ENCODE results near the gene HS1BP3.
A peak's percentile ranks its signal among the peaks of the same experiment; 100 is the strongest.

The HS1BP3 gene

DNA sequence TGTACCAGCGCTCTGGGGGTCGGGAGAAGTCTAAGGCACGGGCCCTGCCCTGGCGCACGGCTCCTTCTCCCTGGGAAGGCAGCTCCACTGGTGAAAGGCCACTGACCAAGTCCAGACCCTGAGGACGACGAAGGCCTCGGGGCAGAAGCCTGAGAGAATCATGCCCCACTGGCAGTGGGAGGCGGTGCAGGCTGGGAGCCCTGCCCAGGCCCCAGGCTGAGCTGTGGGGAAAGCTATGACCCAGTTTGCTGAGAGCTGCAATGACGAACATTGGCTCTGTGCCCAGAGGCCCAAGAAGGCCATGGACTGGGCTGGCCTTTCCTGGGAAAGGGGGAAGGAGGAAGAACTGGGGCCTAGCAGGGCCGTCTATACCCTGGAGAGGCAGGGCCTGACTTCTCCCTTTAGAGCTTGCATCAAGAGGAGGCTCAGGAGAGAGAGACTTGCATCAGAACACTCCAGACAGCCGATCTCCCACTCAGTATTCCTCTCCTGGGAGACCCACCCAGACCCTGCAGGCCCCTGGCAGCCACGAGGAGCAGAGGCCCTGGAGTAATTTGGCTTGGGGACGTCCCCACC is 32.9 kb downstream of the HS1BP3 start:
- peak; percentile 98 for DNase-seq (ENCODE audit: low read depth, low spot score)

DNA sequence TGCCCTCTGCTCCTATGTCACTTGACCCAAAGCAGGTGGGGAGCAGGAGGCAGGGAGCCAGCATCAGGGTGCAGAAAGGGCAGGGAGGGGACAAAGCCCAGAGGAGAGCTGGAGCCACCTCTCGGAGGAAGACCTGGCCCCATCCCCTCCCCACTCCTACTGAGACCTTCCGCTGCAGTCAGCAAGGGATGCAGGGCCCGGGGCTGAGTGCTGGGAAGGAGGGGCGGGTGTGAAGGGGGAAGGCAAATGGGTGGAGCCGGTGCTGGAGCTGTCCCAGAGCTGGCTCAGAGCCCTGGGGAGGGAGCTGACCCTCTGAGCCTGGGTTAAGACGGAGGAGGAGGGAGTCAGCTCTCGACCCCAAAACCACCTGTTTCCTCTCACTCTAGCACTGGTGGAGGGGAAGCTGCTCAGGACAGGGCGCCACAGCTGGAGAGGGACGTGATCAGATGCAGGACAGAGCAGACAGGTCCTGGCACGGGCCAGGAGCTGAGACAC is 33.8 kb downstream of the HS1BP3 start:
- DNase-seq (ENCODE audit: low read depth, low spot score) = no peak

DNA sequence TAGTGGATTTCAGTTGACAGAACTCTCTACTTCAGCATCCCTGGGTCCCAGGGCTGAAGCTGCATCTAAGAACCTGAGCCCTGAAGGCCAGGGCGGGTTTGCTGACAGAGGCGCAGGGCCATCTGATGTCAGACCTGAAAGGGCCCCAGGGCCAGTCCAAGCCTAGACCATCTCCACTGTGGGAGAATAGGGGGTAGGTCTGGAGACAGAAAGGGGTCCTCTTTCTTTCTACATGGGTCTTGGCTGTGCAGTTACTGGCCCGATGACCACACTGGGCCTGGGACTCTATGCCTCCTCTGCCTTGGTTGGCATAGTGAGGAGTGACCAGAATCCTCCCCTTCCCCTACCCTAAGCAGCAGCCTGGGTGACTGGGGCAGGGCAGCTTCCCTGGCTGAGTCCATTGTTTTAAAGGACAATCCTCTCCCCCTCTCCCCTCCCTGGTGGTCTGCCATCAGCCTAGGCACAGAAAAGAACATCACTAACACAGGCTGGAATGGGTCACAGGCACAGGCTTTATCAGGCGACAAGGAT is 34.5 kb downstream of the HS1BP3 start:
- DNase-seq (ENCODE audit: low read depth, low spot score) = no peak

DNA sequence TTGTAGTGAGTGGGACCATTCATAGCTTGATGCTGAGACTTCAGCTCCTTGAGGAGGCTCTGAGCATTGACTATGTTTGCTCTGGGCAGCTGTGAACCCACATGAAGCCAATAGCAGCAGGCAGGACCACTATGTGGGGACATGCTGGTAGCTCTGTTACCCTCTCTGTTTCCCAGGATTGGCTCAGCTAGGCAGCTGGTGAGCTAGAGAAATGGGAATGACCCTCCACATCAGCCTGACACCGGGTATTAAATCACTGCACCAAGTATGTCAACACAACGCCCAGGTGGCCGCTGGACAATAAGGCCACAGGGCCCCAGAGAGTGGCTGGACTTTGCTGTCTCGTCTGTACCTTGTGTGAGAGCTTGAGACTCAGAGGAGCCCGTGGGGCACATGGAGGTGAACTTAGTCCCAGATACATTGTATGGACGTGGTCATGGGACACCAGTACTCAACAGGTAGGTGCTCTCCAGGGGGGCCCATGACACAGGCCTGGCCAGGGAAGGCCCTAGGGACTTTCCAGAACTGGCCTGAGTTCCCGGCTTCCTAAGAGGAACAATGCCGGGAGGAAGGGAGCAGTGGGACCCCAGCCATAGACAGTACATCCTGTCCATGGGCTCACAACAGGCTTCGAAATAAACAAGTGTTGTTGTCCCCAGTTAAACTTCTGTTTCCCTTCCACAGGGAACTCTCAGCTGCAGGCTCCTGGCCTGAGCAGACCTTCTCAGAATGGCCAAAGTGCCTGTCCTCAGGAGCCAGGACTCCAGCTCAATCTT is 35.2 kb downstream of the HS1BP3 start:
- DNase-seq (ENCODE audit: low read depth, low spot score) = no peak

DNA sequence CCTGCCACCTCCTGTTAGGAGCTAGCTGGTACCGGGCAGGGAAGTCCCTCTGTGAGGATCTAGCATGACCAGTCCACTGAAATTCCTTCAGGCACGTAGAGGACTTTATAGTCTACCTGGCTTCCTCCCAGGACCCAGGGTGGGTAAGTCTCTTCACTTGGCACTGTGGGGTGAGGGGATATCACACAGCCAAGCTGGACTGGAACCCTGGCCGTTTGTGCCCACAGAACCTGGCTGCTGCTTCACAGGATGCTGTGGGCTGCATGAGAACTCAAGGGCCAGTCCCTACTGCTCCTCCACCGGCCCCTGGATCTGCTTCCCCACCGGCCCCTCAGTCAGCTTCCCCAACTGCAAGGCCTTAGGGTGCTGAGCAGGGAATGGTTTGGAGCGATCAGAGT is 35.8 kb downstream of the HS1BP3 start:
- no peak for DNase-seq (ENCODE audit: low read depth, low spot score)

DNA sequence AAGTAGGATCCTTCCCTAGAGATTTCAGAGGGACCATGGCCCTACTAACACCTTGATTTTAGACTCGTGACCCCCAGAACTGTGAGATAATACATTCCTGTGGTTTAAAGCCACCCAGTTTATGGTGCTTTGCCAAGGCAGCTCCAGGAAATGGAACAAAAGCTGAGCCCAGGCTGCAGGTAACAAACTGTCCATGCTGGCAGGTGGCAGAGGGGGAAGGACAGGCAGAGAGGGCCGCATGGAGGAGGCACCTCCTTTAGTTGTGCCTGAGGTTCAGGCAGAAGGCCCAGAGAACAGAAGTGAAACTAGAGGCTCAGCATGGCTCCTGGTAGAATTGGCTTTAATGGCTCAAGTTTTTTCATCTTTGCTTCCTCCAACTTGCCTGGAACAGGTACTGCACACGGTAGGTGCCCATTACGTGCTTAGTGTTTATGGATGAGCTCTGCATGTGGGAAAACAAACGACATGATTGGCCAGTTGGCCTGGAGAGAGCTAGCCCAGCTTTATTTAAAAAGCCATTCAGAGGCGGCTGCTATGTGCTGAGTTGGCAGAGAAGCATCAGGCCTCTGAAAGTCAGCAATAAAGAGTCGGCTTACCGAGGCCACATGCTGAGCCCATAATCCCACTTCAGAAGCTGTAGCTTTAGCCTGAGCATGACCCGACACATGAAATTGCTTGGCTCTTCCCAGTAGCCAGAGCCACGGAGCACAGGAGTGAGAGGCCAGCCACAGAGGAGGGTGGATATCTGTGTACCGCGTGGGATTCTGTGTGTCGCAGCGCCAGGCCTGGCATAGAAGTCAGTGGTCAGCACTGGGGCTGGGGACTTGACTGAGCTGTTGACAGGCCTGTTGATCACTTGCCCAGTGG is 36.5 kb downstream of the HS1BP3 start:
- DNase-seq (ENCODE audit: low read depth, low spot score) = peak; percentile 83

DNA sequence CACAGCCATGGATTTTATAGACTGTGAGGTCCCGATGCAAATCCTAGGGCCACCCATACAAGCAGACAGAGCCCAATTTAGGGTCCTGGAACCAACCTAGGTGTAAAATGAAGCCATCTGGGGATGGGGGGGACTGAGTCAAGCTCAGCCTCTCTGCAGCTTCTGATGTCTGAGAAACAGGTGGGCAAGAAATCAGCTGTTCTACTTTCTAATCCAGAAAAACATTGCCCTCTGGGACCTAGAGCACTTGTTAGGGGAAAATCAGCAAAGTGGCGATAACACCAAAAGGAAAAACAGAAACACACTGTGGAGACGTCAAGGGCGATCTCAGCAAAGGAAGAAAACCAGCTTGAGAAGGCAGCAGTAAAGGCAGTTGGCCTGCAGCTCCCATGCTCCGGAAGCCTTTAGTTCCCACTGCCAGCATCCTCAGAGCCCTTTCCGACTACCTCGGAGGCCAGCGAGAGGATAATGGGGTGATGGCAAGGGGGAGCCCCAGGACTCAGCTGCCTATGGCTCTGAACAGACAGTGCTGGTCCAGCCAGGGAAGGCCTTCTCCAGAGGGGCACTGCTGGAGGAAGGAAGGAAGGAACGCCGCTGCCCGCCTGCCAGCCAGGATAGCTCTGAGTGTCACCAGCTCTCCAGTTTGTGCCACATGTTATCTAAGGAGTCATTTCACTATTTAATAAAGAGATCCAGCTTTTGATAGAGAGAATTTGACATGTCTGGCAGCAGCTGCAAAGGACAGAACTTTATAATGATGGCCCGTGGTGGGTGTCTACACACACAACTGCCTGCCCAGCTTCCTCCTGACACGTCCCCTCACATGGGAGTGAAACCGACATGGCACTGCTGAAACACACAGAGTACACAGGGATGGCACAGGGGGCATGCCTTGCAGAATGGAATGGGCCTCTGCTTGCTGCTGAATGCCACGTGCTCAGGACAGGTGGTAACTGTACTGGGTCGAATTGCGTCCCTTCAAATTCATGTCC is 37.7 kb downstream of the HS1BP3 start:
- no peak for DNase-seq (ENCODE audit: low read depth, low spot score)

DNA sequence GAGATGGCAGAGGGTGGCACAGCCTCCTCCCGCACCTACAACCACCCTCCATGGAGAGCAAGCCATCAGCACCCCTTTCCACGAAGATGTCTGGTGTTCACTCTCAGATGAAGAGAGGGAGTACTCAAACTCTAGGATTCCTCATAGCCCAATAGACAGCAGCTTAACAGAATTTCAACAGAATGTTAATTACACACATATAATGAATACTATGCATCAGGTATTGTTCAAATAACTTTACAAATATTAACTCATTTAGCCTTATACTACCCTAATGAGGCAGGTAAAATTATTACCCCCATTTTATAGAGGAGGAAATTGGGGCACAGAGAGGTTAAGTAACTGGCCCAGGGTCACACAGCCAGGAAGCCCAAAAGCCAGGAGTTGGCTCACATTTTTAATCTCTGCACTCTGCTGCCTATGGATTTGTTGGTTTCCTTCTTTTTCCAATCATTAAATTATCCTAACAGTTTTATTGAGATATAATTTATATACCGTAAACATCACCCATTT is 39.0 kb downstream of the HS1BP3 start:
- no peak for DNase-seq (ENCODE audit: low read depth, low spot score)

DNA sequence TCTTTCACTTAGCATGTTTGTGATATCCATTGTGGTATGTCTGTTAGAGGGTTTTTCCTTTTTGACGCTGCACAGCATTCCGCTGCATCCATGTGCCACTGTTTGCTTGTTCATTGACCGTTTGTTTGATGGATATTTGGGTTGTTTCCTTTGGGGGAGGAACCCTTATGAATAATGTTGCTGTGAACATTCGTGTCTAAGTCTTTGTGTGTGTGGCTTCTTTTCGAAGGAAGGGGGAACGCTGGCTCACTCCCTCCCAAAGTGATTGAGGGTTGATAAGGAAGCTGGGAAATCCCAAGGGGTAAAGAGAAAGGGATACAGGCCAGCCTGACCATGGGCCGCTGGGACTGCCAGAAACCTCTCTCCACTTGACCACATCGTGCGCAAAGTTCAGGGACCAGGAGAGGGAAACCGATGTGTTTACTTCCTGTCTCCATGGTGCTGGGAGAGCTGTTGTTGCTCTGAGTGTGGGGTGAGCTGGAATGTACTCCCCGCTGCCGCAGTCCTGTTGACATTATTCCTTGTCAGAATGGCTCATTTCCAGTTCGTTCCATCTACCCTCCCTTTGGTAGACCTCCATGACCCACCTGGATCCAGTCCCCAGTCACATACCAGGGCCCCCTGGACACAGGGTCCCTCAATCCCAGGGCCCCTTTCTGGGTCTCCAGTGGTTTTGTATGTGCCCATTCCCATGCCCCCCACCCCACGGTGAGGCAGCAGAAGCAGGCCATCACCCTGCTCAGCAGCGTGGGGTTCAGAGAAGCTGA is 39.6 kb downstream of the HS1BP3 start:
- DNase-seq (ENCODE audit: low read depth, low spot score) = peak; percentile 87

DNA sequence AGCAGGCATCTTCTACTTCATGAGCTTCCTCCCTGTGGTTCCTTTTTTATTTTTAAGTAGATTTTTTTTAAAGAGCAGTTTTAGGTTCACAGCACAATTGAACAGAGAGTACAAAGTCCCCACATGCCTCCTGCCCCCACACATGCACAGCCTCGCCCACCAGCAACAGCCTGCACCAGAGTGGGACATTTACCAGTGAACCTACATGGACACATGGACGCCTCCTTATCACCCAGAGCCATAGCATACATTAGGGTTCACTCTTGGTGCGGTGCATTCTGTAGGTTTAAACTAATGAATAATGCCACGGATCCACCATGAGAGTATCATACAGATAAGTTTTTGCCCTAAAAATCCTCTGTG is 40.9 kb downstream of the HS1BP3 start:
- no peak for DNase-seq (ENCODE audit: low read depth, low spot score)

DNA sequence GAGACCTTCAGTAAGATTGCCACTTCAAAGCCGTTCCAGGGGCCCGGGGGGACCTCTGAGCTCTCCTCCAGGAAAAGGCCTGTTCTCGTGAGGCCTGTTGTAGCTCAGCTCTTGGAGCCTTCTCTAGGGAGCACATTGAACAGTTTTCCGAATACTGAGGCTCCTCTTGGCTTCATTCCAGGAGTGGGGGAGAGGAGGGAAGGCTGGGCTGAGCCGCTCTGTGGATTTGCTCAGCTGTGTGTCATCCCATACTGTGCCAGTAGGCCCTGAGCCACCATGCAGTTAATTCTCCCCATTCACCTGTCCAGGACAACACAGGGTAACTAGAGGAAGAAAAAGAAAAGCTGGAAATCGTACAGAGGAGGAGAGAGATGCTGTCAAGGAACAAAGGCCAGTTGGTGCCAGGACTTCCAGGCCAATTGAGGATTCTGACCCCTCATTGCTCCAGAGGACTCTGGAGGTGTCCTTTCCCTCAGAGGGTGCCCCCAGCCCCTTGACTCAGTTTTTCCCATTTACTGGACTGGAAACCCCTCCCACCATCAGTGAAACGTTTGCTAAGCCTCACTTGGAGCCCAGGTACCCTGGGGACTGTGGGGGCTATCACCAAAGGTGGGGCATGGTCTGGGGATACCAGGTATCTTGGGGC is 41.4 kb downstream of the HS1BP3 start:
- DNase-seq (ENCODE audit: low read depth, low spot score) = no peak

DNA sequence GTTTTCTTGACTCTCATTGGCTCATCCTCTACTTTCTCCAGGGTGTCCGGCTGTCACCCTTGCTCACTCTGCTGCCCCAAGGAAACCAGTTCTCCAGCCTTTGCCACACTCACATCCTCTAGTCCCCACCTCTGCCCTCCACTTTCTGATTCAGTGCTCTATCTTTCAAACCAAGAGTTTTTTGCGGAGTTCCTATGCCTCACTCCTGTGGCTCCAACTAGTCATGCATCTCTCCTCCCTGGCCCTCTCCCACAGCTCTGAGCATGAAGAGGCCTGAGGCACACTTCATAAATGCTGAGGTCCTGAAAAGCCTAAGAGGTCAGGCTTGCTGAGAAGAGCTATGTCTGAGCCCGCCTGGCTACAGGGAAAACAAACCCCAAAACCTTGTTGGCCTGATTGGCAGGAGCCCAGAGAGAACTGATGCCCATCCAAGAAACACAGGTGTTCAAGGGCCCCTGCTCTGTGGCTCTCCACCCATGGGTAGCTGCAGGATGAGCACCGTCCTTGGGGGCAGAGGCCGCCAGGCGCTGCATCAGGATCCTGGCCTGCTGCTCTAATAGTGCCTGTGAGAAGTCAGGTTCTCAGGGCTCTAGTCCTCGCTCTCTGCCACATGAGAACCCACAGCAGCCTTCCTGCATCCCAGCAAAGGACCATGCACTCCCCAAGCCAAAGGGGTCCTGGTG is 42.1 kb downstream of the HS1BP3 start:
- no peak for DNase-seq (ENCODE audit: low read depth, low spot score)

DNA sequence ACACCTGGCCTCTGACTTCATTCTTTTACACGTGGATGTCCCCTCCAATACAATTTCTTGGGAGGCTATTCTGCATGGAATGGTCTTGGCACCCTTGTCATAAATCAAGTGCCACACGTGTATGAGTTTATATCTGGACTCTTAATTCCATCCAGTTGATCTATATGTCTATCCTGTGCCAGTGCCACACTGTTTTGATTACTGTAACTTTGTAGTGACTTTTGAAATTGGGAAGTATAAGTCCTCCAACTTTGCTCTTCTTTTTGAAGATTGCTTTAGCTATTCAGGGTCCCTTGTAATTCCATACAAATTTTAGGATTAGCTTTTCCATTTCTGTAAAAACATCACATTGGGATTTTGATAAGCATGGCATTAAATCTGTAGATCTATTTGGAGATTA is 43.5 kb downstream of the HS1BP3 start:
- DNase-seq (ENCODE audit: low read depth, low spot score) = no peak

DNA sequence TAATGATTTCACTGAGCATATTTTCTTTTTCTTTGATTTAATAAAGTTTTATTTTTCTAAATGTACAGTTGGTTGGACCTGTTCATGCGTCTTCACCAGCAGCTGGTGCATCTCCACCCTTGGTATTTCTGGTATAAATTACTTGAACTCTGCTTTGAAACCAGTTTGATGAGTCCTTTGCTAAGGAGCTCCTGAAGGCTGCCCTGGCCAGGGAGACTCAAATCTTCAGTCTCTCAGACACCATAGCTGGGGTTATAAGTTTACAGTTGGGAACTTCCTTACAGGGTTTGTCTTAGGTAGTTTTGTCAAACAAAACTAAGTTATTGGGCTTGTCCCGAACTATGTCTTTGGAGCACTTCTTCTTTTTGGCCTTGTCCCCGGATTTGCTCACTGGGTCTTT is 44.7 kb downstream of the HS1BP3 start:
- no peak for DNase-seq (ENCODE audit: low read depth, low spot score)

DNA sequence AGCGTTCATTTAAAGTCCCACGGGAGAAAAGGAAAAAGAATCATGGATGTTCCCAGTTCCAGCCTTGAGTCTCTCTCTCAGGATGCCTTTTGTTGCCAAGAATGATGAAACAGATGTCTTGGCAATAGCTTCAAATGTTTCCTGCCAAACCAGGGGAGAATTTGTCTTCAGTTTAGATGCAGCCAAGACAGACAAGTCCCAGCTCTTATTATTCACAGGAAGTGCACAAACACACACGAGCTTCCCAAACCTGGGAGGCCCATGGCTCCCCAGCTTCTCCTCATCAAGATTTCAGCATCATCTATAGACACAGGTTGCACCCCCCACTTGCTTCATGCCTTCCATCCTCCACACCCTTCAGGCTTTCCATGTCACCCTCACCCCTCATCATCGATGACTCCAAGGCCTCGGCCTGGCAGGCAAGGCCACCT is 45.9 kb downstream of the HS1BP3 start:
- DNase-seq (ENCODE audit: low read depth, low spot score) = no peak

DNA sequence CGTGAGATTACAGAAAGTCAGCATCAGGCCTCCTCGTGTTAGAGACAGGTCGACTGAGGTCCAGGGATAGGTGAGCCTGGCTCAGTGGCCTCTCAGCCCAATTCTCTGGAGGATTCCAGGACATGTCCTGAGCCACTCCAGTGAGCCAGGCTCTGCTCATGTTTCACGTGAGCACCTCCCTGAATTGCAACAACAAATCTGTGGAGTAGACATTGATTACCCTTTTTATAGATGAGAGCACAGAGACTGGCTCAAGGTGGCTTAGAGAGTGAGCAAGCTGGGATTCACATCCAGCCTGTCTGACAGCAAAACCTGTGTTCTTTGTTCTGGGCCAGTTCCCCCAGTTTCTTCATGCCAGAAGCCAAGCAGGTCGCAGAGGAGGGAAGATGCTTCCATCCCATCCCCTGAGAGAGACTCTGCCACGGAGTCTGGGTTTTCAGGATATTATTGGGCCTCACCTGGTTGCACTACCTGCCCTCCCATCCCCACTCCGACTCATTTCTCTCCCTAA is 46.4 kb downstream of the HS1BP3 start:
- DNase-seq (ENCODE audit: low read depth, low spot score) = no peak

DNA sequence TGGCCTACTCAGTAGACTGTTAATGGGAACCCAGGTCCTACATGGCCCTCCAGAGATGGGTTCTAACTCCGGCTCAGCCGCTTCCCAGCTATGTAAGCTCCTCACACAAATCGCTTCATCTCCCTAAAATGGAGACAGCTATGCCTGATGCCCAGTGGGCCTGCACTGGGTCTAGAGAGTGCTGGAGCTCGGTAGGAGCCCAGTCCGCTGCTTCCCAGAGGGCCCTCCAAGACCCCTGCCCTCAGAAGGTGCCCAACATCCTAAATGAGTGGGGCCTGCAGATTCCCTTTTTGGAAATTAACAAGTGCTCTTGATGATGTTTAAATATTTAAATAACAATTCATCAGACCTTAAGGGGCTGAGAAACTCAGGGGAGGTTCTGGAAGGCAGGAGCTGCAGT is 47.1 kb downstream of the HS1BP3 start:
- no peak for DNase-seq (ENCODE audit: low read depth, low spot score)

DNA sequence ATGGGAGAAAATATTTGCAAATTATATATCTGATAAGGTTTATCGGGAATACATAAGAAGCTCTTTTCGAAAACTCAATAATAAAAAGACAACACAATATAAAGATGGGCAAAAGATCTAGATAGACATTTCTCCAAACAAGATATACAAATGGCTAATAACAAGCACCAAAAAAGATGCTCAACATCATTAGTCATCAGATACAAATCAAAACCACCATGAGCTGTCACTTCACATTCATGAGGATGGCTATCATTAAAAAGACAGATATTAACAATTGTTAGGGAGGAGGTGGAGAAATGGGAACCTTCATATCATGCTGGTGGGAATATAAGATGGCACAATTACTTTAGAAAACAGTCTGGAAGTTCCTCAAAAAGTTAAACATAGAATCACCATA is 48.1 kb downstream of the HS1BP3 start:
- DNase-seq (ENCODE audit: low read depth, low spot score) = no peak

All from brain pericyte (primary cell).